HL-60 (cell line): ENCODE measurements around the gene TSC22D4.

ENCODE experiments used
- DNase-seq, 2 experiments: peaks; one replicate each; pipeline ENCODE4 v3.0.0-alpha.2; 2010 to 2020; ENCODE audit warnings: low read depth in 1 of 2, low spot score in 1 of 2
- H3K27ac ChIP-seq: fragments of 250-450 bp; sonication (Bioruptor Pico); replicated peaks from 2 replicates; pipeline ENCODE4 v1.5.1; 2020; ENCODE audit warnings: mild to moderate bottlenecking, moderate library complexity
- H3K27me3 ChIP-seq: fragments of 250-450 bp; sonication (Bioruptor Pico); 2 replicates; pipeline ENCODE4 v1.5.1; 2021; ENCODE audit warnings: mild to moderate bottlenecking, moderate library complexity; ENCODE audit not compliant: insufficient read depth, poor library complexity, severe bottlenecking
- H3K4me3 ChIP-seq: replicated peaks from 2 replicates; pipeline ENCODE4 v1.5.1; 2011; ENCODE audit warnings: mild to moderate bottlenecking, control low read depth, low read length; ENCODE audit not compliant: insufficient read depth
- CTCF ChIP-seq: IDR thresholded peaks from one replicate; pipeline ENCODE4 v1.5.1; 2011; ENCODE audit warnings: low read length, control low read depth, inconsistent platforms; ENCODE audit not compliant: insufficient read depth
- GABPA ChIP-seq: IDR thresholded peaks from 2 replicates; pipeline ENCODE4 v1.6.1; 2012; ENCODE audit warnings: low read depth
- POLR2AphosphoS5 ChIP-seq: IDR thresholded peaks from 2 replicates; pipeline ENCODE4 v1.6.1; 2012; ENCODE audit warnings: low read depth
- SPI1 ChIP-seq: IDR thresholded peaks from 2 replicates; pipeline ENCODE4 v1.6.1; 2012; ENCODE audit warnings: low read depth, mild to moderate bottlenecking, borderline replicate concordance
- TF ChIP-seq, protein P1 (sequence below): IDR thresholded peaks from 2 replicates; pipeline ENCODE4 v1.6.1; 2012; ENCODE audit warnings: low read depth; ENCODE audit not compliant: insufficient replicate concordance

TSC22D4 gene

DNA sequence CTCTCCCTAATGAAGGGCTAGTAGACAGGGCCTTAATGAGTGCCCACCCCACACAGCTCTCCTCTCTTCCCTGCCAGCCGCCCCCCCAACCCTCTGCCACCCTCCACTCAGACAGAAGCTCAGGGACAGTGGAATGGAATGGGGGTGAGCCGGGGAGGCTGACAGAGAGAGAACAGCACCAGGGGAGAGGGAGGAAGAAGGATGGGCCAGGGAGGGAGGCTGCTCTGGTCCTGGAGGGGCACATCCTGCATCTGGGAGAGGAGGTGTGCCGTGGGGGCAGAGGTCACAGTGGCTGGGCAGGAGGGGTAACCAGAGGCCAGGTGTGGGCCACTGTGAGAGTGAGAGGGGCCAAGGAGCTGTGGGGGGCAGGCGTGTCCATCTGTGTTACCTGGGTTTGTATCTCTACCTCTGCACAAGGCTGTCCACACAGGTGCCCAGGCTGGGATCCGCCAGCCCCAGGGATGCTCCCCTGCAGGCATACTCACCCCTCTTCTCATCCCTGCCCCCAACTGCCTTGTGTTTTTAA, 7.2 kb upstream of the TSC22D4 start:
- TF ChIP-seq CTCF: no peak
- TF ChIP-seq GABPA: no peak
- no peak for TF ChIP-seq POLR2AphosphoS5
- TF ChIP-seq SPI1: no peak
- TF ChIP-seq, protein P1, sequence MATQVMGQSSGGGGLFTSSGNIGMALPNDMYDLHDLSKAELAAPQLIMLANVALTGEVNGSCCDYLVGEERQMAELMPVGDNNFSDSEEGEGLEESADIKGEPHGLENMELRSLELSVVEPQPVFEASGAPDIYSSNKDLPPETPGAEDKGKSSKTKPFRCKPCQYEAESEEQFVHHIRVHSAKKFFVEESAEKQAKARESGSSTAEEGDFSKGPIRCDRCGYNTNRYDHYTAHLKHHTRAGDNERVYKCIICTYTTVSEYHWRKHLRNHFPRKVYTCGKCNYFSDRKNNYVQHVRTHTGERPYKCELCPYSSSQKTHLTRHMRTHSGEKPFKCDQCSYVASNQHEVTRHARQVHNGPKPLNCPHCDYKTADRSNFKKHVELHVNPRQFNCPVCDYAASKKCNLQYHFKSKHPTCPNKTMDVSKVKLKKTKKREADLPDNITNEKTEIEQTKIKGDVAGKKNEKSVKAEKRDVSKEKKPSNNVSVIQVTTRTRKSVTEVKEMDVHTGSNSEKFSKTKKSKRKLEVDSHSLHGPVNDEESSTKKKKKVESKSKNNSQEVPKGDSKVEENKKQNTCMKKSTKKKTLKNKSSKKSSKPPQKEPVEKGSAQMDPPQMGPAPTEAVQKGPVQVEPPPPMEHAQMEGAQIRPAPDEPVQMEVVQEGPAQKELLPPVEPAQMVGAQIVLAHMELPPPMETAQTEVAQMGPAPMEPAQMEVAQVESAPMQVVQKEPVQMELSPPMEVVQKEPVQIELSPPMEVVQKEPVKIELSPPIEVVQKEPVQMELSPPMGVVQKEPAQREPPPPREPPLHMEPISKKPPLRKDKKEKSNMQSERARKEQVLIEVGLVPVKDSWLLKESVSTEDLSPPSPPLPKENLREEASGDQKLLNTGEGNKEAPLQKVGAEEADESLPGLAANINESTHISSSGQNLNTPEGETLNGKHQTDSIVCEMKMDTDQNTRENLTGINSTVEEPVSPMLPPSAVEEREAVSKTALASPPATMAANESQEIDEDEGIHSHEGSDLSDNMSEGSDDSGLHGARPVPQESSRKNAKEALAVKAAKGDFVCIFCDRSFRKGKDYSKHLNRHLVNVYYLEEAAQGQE: no peak
- DNase-seq: no peak
- Histone ChIP-seq H3K27ac (no peak overlapping the region), H3K4me3 (no peak overlapping the region), H3K27me3 (peaks cover 5% of the 10 kb centered on the region)

DNA sequence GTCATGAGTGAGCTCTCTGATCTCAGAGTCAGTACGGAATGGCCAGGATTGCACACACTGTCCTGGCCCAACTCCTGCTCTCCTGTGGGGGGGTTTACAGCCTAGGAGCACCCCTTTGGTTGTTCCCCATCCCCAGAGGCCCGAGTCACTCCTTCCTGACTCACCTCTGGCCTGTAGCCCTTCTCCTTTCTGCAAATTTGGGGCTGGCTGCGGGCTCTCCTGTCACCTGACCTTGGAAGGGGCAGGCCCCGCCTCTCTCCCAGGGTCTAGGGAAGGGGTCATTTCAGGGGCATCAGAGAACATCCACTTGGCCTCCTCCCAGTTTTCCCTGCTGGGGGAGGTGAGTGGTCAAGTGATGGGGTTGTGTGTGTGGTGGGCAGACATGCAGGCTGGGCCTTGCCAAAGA, 6.5 kb upstream of the TSC22D4 start:
- no peak overlapping the region for H3K27ac ChIP-seq
- TF ChIP-seq, protein P1: no peak
- TF ChIP-seq POLR2AphosphoS5: no peak
- TF ChIP-seq SPI1: no peak
- no peak for TF ChIP-seq CTCF
- no peak for TF ChIP-seq GABPA
- H3K27me3 ChIP-seq: peaks cover 5% of the 10 kb centered on the region
- DNase-seq: no peak
- H3K4me3 ChIP-seq: no peak overlapping the region

DNA sequence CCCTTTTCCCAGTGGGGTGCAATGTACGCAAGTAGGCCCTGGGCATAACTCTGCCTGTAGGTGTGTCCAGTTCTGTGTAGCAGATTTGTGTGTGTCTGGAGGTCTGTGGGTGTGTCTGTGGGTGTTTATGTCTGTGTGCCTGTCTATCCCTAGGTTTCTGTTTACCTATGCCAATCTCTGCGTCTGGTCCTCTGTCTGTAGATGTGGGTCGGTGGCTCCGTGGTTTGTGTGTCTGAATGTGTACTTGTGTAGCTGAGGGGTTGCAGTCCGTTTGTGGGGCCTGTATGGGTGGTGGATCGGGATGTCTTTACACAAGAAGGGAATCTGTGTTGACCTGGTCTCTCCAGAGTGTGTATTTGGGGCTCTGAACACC, 5.6 kb upstream of the TSC22D4 start:
- TF ChIP-seq POLR2AphosphoS5 (no peak), CTCF (no peak), GABPA (no peak), SPI1 (no peak)
- TF ChIP-seq, protein P1: no peak
- no peak overlapping the region for H3K4me3 ChIP-seq
- peaks cover 5% of the 10 kb centered on the region for H3K27me3 ChIP-seq
- DNase-seq: no peak
- H3K27ac ChIP-seq: no peak overlapping the region
